Stromal cell of bone marrow (primary cell): ENCODE measurements around the gene ANGPT4.
"Not testable (repeated sequence)": the region's sequence is repeated elsewhere in the genome, so short reads cannot be mapped to it uniquely, and the experiment has no call there.

Experiments used
- DNase-seq: peaks from one replicate; pipeline ENCODE4 v3.0.0-alpha.2; 2012; ENCODE audit warnings: low read depth

ANGPT4 gene

GRCh38 chr20:844473-845225 is 71.5 kb downstream of the ANGPT4 start:
- peak; percentile 76 for DNase-seq

GRCh38 chr20:843912-844311 is 72.2 kb downstream of the ANGPT4 start:
- DNase-seq: no peak

- no peak for DNase-seq
Observed at GRCh38 chr20:842547-842940, 73.6 kb downstream of the ANGPT4 start.

- DNase-seq: no peak
Observed at GRCh38 chr20:841568-842546, 74.3 kb downstream of the ANGPT4 start.

GRCh38 chr20:840858-841567 is 75.1 kb downstream of the ANGPT4 start:
- no peak for DNase-seq

- no peak for DNase-seq
Observed at GRCh38 chr20:840503-840857, 75.7 kb downstream of the ANGPT4 start.

GRCh38 chr20:839626-840025 is 76.5 kb downstream of the ANGPT4 start:
- DNase-seq: no peak

- DNase-seq: no peak
Observed at GRCh38 chr20:839015-839414, 77.1 kb downstream of the ANGPT4 start.

GRCh38 chr20:836190-836589 is 79.9 kb downstream of the ANGPT4 start:
- DNase-seq: no peak

GRCh38 chr20:835608-836045 is 80.5 kb downstream of the ANGPT4 start:
- DNase-seq: no peak

- DNase-seq: no peak
Observed at GRCh38 chr20:834151-834746, 81.9 kb downstream of the ANGPT4 start.

GRCh38 chr20:833450-834150 is 82.5 kb downstream of the ANGPT4 start, which contains the start of gene FAM110A:
TSS of gene FAM110A (plus strand) at chr20:833715. CDS start at chr20:844805, 11,090 bp downstream.
- peak; percentile 92 for DNase-seq

GRCh38 chr20:833121-833449 is 83.0 kb downstream of the ANGPT4 start:
- DNase-seq: peak; percentile 60

- DNase-seq: no peak
Observed at GRCh38 chr20:831956-832355, 84.2 kb downstream of the ANGPT4 start.

- DNase-seq: no peak
Observed at GRCh38 chr20:831251-831650, 84.9 kb downstream of the ANGPT4 start.

GRCh38 chr20:830011-830521 is 86.1 kb downstream of the ANGPT4 start:
- peak; percentile 64 for DNase-seq

- DNase-seq: no peak
Observed at GRCh38 chr20:829551-829950, 86.6 kb downstream of the ANGPT4 start.

GRCh38 chr20:828987-829386 is 87.1 kb downstream of the ANGPT4 start:
- no peak for DNase-seq

- DNase-seq: not testable (repeated sequence)
Observed at GRCh38 chr20:827981-828380, 88.2 kb downstream of the ANGPT4 start.

- no peak for DNase-seq
Observed at GRCh38 chr20:826695-827323, 89.3 kb downstream of the ANGPT4 start.
